ENCODE results near the gene ACY1.

ACY1 gene

DNA sequence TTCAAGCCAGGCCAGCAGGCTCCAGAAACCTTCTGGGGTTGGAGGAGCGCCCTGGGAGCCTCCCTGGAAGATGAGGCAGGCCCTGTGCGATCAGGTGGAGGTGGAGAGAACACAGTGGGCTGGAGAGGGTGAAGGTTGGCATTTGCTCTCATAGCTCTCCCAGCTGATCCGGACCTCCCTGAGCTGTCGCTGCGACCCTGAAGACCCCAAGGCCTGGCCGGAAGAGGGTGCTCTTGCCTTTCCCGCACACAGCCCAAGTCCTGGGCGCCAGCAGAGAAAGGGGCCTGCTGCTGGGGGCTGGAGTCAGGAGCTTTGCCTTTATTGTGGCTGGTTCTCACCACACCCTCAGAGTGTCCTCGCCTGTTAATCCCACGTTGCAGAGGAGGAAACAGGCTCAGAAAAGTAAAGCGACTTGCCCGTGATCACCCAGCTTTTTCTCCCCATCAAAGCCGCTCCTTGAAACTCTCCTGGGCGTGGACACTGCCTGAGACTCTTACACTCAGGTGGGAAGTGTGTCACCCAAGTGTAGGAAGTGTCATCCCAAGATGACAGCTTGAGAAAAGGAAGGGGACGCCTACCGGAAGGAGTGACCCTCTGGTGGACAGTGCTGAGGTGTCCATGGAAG lies 20.9 kb downstream of the ACY1 start:
- no peak overlapping the region for H3K4me3 Mint-ChIP-seq
- no peak overlapping the region for H3K27ac Mint-ChIP-seq
- no peaks in the 10 kb centered on the region for H3K9me3 Mint-ChIP-seq
- peaks cover 25% of the 10 kb centered on the region for H3K27me3 Mint-ChIP-seq (ENCODE audit: low read depth, poor library complexity)
- DNase-seq: peak; percentile 76
- peaks cover 57% of the 10 kb centered on the region for H3K4me1 Mint-ChIP-seq
- TF ChIP-seq, protein P1, sequence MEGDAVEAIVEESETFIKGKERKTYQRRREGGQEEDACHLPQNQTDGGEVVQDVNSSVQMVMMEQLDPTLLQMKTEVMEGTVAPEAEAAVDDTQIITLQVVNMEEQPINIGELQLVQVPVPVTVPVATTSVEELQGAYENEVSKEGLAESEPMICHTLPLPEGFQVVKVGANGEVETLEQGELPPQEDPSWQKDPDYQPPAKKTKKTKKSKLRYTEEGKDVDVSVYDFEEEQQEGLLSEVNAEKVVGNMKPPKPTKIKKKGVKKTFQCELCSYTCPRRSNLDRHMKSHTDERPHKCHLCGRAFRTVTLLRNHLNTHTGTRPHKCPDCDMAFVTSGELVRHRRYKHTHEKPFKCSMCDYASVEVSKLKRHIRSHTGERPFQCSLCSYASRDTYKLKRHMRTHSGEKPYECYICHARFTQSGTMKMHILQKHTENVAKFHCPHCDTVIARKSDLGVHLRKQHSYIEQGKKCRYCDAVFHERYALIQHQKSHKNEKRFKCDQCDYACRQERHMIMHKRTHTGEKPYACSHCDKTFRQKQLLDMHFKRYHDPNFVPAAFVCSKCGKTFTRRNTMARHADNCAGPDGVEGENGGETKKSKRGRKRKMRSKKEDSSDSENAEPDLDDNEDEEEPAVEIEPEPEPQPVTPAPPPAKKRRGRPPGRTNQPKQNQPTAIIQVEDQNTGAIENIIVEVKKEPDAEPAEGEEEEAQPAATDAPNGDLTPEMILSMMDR (IDR thresholded peaks at IDR 0.05): peak; percentile 60
- H3K36me3 Mint-ChIP-seq (ENCODE audit: low read depth): no peaks in the 10 kb centered on the region

GRCh38 chr3:52004906-52005395 lies 21.6 kb downstream of the ACY1 start:
- Mint-ChIP-seq H3K27ac (no peak overlapping the region), H3K9me3 (no peaks in the 10 kb centered on the region), H3K4me1 (peaks cover 57% of the 10 kb centered on the region), H3K36me3 (ENCODE audit: low read depth) (no peaks in the 10 kb centered on the region), H3K4me3 (peak overlapping the region; percentile 47), H3K27me3 (ENCODE audit: low read depth, poor library complexity) (peaks cover 25% of the 10 kb centered on the region)
- TF ChIP-seq, protein P1 (IDR thresholded peaks at IDR 0.05): no peak
- DNase-seq: no peak

GRCh38 chr3:52005571-52005986 lies 22.2 kb downstream of the ACY1 start:
- TF ChIP-seq, protein P1 (IDR thresholded peaks at IDR 0.05): no peak
- Mint-ChIP-seq H3K27ac (peak overlapping the region; percentile 42), H3K4me3 (peak overlapping the region; percentile 47), H3K27me3 (ENCODE audit: low read depth, poor library complexity) (peaks cover 23% of the 10 kb centered on the region), H3K36me3 (ENCODE audit: low read depth) (no peaks in the 10 kb centered on the region), H3K9me3 (no peaks in the 10 kb centered on the region), H3K4me1 (peaks cover 57% of the 10 kb centered on the region)
- DNase-seq: peak; percentile 77

- no peak for DNase-seq
- Mint-ChIP-seq H3K27ac (peak overlapping the region; percentile 42), H3K27me3 (ENCODE audit: low read depth, poor library complexity) (peaks cover 22% of the 10 kb centered on the region), H3K36me3 (ENCODE audit: low read depth) (no peaks in the 10 kb centered on the region), H3K9me3 (no peaks in the 10 kb centered on the region), H3K4me1 (peaks cover 57% of the 10 kb centered on the region), H3K4me3 (peak overlapping the region; percentile 47)
- TF ChIP-seq, protein P1 (IDR thresholded peaks at IDR 0.05): no peak
Measured at GRCh38 chr3:52006017-52006819, 22.9 kb downstream of the ACY1 start.

DNA sequence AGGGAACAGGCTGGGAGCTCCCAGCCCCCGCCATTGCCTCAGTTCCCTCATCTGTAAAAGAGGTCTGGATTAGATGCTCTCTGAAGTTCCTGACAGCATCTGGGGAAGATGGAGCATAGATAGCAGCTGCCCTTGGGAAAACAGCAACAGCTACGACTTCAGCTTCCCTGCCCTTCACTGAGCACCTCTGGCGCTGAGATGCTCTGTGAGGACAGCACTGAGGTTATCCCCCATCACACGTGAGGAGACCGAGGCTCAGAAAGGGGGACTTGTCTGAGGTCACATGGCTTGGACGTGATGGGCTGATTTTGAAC lies 23.4 kb downstream of the ACY1 start:
- no peaks in the 10 kb centered on the region for H3K36me3 Mint-ChIP-seq (ENCODE audit: low read depth)
- H3K4me3 Mint-ChIP-seq: no peak overlapping the region
- H3K9me3 Mint-ChIP-seq: no peaks in the 10 kb centered on the region
- TF ChIP-seq, protein P1 (IDR thresholded peaks at IDR 0.05): no peak
- peaks cover 17% of the 10 kb centered on the region for H3K27me3 Mint-ChIP-seq (ENCODE audit: low read depth, poor library complexity)
- no peak for DNase-seq
- H3K27ac Mint-ChIP-seq: no peak overlapping the region
- peaks cover 56% of the 10 kb centered on the region for H3K4me1 Mint-ChIP-seq

Data from nephron progenitor cell (in vitro differentiated cells).